CD4-positive, alpha-beta T cell treated with Interleukin-6 at 100 ng/mL for 8 hours (primary cell): ENCODE measurements around the gene ERBIN.
"Not testable (repeated sequence)": the region's sequence is repeated elsewhere in the genome, so short reads cannot be mapped to it uniquely, and the experiment has no call there.

Experiments
- DNase-seq: peaks from one replicate; pipeline ENCODE4 v3.0.0-alpha.2; 2020; ENCODE audit warnings: mixed read lengths, low spot score

The ERBIN gene

GRCh38 chr5:66009277-66009676 is 82.9 kb downstream of the ERBIN start:
- DNase-seq, result no peak

DNA sequence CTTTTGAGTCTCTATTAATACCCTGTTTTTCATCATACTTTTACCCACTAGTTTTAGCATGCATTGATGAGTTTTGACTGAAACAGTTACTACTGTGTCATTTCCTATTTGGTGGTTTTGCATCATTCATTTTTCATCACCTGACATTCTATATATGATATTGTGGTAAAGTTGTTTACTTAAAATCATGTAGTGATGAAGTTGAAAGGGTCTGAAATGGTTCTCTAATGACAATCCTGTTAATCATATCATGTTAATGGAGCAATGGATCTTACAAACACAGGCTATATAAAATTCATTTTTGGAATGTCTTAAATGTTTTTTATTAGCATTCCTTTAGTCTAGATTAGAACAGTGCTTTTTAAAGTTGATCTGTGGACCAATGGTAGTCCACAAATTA is 84.1 kb downstream of the ERBIN start:
- DNase-seq, result no peak

- DNase-seq, result no peak
Observed at GRCh38 chr5:66012271-66012670, 85.9 kb downstream of the ERBIN start.

DNA sequence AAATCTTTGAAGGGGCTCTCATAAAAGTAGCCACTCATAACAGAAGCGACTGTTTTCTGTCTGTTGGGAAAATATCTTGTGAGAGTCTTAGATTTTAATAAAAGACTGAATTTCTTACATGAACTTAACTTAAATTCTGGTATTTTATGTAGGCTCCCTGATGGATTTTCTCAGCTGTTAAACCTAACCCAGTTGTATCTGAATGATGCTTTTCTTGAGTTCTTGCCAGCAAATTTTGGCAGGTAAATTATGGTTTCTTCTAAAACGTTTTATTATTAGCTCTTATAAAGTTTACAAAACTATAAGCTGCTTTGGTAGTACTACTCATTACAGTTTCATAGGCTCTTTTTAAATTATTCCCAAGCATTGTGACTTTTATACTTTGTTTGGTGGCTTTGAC is 87.0 kb downstream of the ERBIN start:
- DNase-seq, result no peak

DNA sequence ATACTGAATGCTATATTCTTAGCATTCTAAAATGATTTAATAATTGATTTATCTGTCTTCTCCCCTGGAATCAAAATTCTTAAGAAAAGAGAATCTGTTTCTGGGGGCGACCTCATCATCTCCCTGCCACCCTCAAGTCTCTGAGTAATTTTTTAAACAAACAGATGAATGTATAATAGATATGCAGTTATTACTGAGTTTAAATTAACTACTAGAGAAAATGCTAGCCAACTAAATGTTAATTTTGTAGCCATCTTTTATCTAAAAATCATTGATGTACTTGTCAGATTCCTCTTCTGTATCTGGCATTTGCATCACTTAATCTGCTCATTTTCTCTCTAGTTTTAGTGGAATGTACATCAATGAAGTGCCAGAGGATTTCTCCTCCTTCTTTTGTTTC is 87.5 kb downstream of the ERBIN start:
- DNase-seq, result no peak

DNA sequence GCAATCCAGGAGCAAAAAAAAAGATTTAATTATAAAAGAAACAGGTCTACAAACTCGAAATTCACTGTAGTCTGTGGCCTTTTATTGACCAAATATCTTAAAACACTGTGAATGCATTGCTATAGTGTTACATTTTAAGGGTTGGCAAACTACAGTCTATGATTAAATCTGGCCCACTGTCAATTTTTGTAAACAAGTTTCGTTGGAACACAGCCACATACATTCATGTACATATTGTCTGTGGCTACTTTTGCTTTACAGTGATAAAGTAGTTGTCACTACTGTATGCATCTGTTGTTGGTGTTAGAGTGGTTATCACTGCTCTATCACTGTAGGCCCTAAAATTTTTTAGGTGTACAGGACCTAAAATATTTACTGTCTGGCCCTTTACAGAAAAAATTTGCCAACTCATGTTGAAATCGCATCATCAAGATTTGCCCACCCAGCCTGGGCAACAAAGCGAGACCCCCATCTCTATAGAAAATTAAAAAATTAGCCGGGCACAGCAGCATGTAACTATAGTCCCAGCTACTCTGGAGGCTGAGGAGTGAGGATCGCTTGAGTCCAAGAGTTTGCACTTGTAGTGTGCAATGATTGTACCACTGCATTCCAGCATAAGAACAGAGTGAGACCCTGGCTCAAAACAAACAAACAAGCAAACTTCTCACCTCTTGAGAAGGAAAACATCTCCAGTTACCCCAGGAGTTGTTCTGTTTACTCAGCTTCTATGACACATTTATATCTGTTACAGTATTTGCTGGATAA is 89.0 kb downstream of the ERBIN start:
- no peak for DNase-seq

DNA sequence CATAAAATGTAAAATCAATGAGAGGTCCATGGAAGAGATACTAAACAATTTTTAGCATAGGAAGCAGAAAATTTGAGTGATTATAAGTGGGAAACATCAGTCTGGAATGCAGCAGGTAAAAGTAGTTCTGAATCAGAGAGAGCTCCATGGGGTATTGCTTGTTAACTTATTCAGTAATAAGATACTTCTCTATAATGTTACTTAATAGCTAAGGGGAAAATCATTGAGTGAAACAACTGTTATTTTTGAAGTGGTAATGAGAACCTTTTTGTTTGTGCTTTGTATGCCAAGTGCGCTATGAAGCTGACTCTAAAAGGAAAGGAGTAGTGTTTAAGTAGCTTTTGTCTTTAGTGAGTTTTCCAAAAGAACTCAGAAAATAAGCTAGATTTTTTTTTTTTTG is 95.2 kb downstream of the ERBIN start:
- DNase-seq, result no peak

DNA sequence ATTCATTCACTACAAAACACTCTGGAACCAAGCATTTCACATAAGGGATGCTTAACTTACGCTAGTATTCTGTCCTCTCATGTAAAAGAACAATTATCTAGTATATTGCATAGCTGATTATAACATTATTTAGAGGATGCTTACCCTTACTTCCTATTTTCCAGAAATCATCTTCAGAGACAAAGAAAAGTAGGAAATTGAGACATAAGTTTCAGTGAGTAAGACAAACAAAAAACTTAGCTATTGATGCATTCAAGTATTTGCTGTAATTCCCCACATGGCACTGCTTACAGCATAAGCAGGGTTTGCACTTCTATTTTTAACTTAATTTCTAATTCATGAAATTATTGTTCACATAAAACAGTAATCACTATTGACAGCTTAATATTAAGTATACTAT is 112.9 kb downstream of the ERBIN start:
- no peak for DNase-seq

GRCh38 chr5:66039701-66040100 is 113.3 kb downstream of the ERBIN start:
- DNase-seq, result no peak

GRCh38 chr5:66041627-66042026 is 115.3 kb downstream of the ERBIN start:
- DNase-seq, result no peak

DNA sequence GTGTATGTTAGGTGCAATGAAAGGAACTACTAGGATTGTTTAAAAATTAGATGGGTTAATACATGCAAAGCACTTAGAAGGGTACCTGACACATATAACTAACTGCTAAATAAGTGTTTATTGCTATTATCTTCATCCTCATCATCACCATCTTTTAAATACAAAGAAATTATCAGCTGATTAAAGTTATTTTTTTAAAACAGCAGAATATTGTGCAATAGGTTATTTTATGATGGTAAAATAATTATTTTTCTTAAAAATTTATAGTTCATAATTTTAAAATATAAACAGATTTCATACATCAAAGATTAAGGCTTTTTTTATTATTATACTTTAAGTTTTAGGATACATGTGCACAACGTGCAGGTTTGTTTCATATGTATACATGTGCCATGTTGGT is 130.9 kb downstream of the ERBIN start:
- no peak for DNase-seq

DNA sequence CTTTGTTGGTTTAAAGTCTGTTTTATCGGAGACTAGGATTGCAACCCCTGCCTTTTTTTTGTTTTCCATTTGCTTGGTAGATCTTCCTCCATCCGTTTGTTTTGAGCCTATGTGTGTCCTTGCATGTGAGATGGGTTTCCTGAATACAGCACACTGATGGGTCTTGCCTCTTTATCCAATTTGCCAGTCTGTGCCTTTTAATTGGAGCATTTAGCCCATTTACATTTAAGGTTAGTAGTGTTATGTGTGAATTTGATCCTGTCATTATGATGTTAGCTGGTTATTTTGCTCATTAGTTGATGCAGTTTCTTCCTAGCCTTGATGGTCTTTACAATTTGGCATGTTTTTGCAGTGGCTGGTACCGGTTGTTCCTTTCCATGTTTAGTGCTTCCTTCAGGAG is 134.9 kb downstream of the ERBIN start:
- not testable (repeated sequence) for DNase-seq

- not testable (repeated sequence) for DNase-seq
Observed at GRCh38 chr5:66063061-66063460, 136.7 kb downstream of the ERBIN start.

DNA sequence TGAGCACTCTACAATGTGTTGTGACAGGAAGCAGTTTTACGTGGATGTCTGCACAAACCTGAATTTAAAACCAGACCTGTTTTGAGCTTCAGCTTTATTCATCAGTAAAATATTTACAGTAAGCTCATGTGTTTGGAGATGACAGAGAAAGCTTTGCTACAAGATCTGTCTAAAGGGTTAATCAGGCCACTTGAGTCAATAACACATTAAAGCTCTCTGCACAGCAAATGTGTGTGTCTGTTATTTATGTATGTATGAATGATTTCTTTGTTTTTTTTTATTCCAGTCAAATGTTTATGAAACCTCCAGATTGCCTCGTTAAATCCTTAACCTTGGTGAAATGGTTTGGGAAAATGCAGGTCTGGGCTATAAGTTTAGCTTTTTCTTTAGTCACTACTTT is 140.5 kb downstream of the ERBIN start:
- no peak for DNase-seq

DNA sequence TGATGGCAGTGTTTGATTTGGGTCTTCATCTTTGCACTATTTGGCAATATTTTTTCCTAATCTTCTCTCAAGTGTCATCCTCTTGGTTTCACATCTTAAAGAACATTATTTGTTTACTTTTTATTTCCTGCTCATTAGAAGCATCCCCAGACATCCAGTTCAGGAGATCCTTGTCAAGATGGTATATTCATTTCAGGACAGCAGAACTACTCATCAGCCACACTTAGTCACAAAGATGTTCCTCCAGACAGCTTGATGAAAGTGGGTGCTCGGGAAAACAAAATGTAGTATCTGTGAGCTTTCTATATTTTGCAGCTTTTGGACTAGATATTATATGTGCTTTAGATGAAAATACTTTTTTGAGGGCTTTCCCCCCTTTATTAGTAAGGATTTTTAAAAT is 145.7 kb downstream of the ERBIN start:
- DNase-seq, result no peak

GRCh38 chr5:66074901-66075300 is 148.5 kb downstream of the ERBIN start:
- no peak for DNase-seq

- no peak for DNase-seq
Observed at GRCh38 chr5:66080664-66081063, 154.3 kb downstream of the ERBIN start.

DNA sequence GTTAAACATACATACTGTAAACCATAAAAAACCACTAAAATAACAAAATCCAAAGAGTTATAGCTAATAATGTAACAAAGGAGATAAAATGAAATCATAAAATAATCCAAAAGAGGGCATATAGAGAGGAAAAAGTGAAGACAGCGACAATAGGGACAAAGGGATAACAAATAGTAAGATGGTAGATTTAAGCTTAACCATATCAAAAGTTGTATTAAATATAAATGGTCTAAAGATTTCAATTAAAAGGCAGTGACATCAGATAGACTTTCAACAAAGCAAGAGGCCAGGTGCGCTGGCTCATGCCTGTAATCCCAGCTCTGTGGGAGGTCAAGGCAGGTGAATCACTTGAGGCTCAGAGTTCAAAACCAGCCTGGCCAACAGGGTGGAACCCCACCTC is 163.0 kb downstream of the ERBIN start:
- no peak for DNase-seq

- no peak for DNase-seq
Observed at GRCh38 chr5:66100851-66101250, 174.5 kb downstream of the ERBIN start.

DNA sequence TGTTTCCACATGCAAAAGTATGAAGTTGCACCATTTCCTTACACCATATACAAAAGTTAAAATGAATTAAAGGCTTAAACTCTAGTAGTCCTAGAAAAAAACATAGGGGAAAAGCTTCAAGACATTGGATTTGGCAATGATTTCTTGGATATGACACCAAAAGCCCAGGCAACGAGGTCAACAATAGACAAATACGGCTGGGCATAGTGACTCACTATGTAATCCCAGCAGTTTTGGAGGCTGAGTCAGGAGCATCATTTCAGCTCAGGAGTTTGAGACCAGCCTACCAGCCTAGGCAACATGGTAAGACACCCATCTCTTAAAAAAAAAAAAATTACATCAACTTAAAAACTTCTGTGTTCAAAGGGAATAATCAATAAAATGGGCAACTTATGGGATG is 186.8 kb downstream of the ERBIN start:
- DNase-seq, result no peak

- DNase-seq, result no peak
Observed at GRCh38 chr5:66118304-66118703, 191.9 kb downstream of the ERBIN start.

- DNase-seq, result no peak
Observed at GRCh38 chr5:66122379-66123034, 196.1 kb downstream of the ERBIN start.

DNA sequence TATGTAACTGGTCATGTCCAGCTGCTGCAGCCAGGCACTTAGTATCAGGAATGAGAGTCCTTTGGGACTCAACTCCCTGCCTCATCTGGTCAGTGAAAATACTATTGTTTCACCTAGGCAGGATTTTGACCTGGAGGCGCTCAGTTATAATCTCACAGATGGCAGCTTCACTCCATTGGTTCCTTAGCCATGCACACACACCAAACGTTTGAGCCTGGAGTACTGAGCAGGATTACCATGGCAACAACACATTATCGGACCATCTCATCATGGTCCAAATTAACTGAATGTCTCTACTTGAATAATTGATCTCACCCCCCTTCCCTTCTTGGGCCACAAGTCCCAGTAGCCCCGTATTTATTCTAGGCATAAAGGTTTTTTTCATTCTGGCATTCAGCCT is 202.8 kb downstream of the ERBIN start:
- no peak for DNase-seq

- no peak for DNase-seq
Observed at GRCh38 chr5:66130493-66130892, 204.1 kb downstream of the ERBIN start.
